ENCODE data around the gene GAS6.

- TF ChIP-seq CTCF (IDR thresholded peaks at IDR 0.05), result no peak
- no peak for TF ChIP-seq POLR2A (IDR thresholded peaks at IDR 0.05)
Measured at GRCh38 chr13:113784645-113785024, 79.2 kb downstream of the GAS6 start.
